A549 treated with RU486 at 1 μM for 4 hours (cell line): ENCODE measurements around the gene DDO. TPM values are rescaled to one million over a fixed set of nuclear protein-coding genes. Genes with fewer than 3 reads are reported as not detected.

ENCODE experiments used
- total RNA-seq: library from RNA; stranded (reverse); fragments of 200-300 nt; extraction: Qiagen RNA extraction; gene quantifications from 5 replicates; pipeline ENCODE4 v1.2.3, GENCODE V29; 2022; ENCODE audit warnings: low read depth

Gene DDO, protein sequence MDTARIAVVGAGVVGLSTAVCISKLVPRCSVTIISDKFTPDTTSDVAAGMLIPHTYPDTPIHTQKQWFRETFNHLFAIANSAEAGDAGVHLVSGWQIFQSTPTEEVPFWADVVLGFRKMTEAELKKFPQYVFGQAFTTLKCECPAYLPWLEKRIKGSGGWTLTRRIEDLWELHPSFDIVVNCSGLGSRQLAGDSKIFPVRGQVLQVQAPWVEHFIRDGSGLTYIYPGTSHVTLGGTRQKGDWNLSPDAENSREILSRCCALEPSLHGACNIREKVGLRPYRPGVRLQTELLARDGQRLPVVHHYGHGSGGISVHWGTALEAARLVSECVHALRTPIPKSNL
- total RNA-seq: 0.07 to 0.12 TPM (median 0.09 TPM) in 3 of 5 replicates, not detected in the others

DNA sequence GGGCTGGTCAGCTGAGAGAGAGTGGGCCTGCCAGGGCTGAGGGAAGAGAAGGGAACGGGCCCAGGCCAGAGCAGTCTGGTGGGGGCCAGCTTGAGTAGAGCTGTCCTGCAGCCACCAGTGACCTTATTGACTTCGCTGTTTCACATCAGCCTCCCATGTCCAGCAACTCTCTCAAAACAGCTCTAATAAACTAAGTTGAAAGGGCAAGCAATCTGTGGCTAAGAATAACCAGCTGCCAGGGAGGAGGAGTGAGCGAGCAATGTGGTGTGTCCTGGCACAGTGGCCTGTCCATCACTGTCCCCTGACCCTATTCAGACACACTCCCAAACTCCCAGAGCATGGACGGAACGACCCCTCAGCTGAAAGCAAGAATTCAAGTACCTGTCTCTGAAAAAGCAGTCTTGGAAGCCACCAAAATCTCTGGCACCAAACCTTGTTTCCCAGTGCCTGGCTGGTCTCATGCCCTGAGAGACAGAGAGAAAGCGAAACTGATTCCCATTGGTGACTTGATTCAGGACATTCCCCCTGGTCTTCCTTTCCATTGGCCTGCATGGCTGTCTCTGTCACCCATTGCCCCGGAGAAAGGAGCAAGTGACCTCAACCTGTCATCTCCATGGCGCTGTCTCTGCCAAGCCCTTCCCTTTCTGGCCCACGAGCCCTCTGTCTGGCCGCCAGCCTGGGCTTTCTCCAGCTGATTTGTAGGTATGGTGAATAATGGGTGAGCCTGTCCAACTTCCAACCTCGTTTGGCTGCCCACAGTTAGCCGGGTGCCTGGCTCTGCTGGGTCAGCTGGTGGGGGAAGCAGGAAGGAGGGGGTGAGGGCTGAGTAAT, at the start of gene DDO:
Gene DDO, minus strand, starts transcription at position 490 of the 831 bp plus-strand sequence. CDS start 2,113 bp downstream, outside the sequence.

DNA sequence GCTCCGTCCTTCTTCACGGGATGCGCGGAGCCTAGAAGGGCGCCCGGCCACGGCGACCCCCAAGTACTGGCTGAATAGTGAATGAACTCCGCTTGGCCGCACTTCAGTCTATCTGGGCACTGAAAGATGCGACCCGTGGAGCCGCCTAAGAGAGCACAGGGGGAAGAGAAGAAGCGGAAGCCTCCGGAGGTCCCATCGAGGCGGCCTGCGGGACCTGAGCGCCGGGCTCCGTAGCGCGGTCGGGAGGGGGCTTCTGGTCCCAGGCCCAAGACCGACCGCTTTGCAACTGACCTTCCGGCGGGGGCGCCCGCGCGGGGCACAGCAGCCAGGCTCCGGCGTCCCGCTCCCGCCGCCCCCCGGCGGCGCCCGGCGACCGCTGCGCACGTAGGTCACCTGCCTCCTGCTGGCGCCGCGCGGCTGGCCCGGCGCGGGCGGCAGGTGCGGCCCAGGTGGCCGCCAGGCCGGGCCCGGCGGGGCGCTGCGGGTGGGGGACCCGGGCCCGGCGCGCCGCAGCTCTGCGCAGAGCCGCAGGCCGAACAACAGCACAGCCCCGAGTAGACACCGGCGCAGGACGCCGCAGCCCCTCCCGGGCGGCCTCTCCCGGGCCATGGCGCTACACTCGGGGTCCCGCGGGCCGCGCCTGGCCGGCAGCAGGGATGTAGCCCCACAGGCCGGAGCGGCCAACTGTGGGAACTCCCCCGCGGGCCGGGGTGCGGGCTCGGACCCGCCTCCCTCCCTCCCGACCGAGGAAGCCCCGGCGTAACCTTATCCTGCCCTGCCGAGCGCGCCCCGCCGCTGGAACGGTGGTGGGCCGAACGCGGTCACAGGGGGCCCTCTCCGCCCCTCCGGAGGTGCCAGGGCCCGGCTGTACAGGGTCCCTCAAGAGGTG, 57.5 kb downstream of the DDO start, which contains the start of gene METTL24:
Gene METTL24, minus strand, starts transcription at position 686 of the 889 bp plus-strand sequence. Its CDS starts 77 bp downstream, at position 609.

Other genes with a start within 250 kb of the DDO start
- gene WASF1, start 235.9 kb downstream of the DDO start, total RNA-seq: 7.3 to 14.4 TPM (median 12.1 TPM) in 5 replicates
- gene CDC40, start 235.1 kb downstream of the DDO start, total RNA-seq: 6.3 to 10.5 TPM (median 9.9 TPM) in 5 replicates
- not detected in 5 replicates for gene METTL24, start 57.2 kb downstream of the DDO start, total RNA-seq
- not detected in 5 replicates for gene SLC22A16, start 61.0 kb upstream of the DDO start, total RNA-seq